H9 (cell line): Measurements from ENCODE around the gene LINC01488. TPM values are rescaled to one million over a fixed set of nuclear protein-coding genes. Genes with fewer than 3 reads are reported as not detected.

Experiments
- DNase-seq: peaks from one replicate; pipeline ENCODE4 v3.0.0-alpha.2; 2017
- H2AFZ ChIP-seq: one replicate; pipeline ENCODE4 v1.6.1; 2013; ENCODE audit warnings: mild to moderate bottlenecking, low read length, control low read depth, moderate library complexity
- H2AK5ac ChIP-seq: 2 replicates; pipeline ENCODE4 v1.6.1; 2013; ENCODE audit warnings: low read length, control low read depth, mixed read lengths; ENCODE audit not compliant: insufficient read length
- H2BK120ac ChIP-seq: one replicate; pipeline ENCODE4 v1.6.1; 2013; ENCODE audit warnings: low read depth, mild to moderate bottlenecking, low read length, control low read depth, inconsistent platforms; ENCODE audit not compliant: poor library complexity, severe bottlenecking
- H2BK12ac ChIP-seq: 2 replicates; pipeline ENCODE4 v1.6.1; 2013; ENCODE audit warnings: low read length, control low read depth, mixed read lengths, low read depth; ENCODE audit not compliant: insufficient read length
- H2BK15ac ChIP-seq: 2 replicates; pipeline ENCODE4 v1.6.1; 2013; ENCODE audit warnings: low read depth, low read length, control low read depth
- H2BK20ac ChIP-seq: one replicate; pipeline ENCODE4 v1.6.1; 2013; ENCODE audit warnings: low read depth, mild to moderate bottlenecking, low read length, control low read depth, inconsistent platforms; ENCODE audit not compliant: poor library complexity, severe bottlenecking
- H2BK5ac ChIP-seq: 2 replicates; pipeline ENCODE4 v1.6.1; 2013; ENCODE audit warnings: low read length, control low read depth, mixed read lengths; ENCODE audit not compliant: insufficient read length
- H3K14ac ChIP-seq: 2 replicates; pipeline ENCODE4 v1.6.1; 2013; ENCODE audit warnings: low read length, control low read depth; ENCODE audit not compliant: insufficient read depth
- H3K18ac ChIP-seq: 2 replicates; pipeline ENCODE4 v1.6.1; 2013; ENCODE audit warnings: low read depth, mild to moderate bottlenecking, mixed read lengths, low read length, control low read depth; ENCODE audit not compliant: insufficient read length
- H3K23ac ChIP-seq: 2 replicates; pipeline ENCODE4 v1.6.1; 2013; ENCODE audit warnings: low read length, control low read depth, mixed read lengths, low read depth; ENCODE audit not compliant: insufficient read length
- H3K23me2 ChIP-seq: 2 replicates; pipeline ENCODE4 v1.6.1; 2013; ENCODE audit warnings: low read depth, mild to moderate bottlenecking, mixed read lengths, low read length, control low read depth; ENCODE audit not compliant: insufficient read length, poor library complexity, severe bottlenecking
- H3K27ac ChIP-seq: 2 replicates; pipeline ENCODE4 v1.5.1; 2013; ENCODE audit warnings: low read length, control low read depth, mixed read lengths, low read depth; ENCODE audit not compliant: insufficient read length
- H3K27me3 ChIP-seq: 2 replicates; pipeline ENCODE4 v1.6.1; 2013; ENCODE audit warnings: low read length, control low read depth, inconsistent platforms; ENCODE audit not compliant: insufficient read depth
- H3K4ac ChIP-seq: 2 replicates; pipeline ENCODE4 v1.6.1; 2013; ENCODE audit warnings: low read depth, mild to moderate bottlenecking, control low read depth, inconsistent platforms, low read length, moderate library complexity
- H3K4me1 ChIP-seq: 2 replicates; pipeline ENCODE4 v1.6.1; 2013; ENCODE audit warnings: low read length, control low read depth, inconsistent platforms; ENCODE audit not compliant: insufficient read depth
- H3K4me2 ChIP-seq: 2 replicates; pipeline ENCODE4 v1.6.1; 2013; ENCODE audit warnings: low read length, control low read depth, mixed read lengths; ENCODE audit not compliant: insufficient read length, insufficient read depth
- H3K56ac ChIP-seq: 2 replicates; pipeline ENCODE4 v1.6.1; 2013; ENCODE audit warnings: low read depth, mild to moderate bottlenecking, mixed read lengths, low read length, control low read depth; ENCODE audit not compliant: insufficient read length
- H3K79me1 ChIP-seq: 2 replicates; pipeline ENCODE4 v1.6.1; 2013; ENCODE audit warnings: low read depth, mild to moderate bottlenecking, moderate library complexity, low read length, control low read depth, inconsistent platforms; ENCODE audit not compliant: insufficient read depth, poor library complexity, severe bottlenecking
- H3K79me2 ChIP-seq: 2 replicates; pipeline ENCODE4 v1.6.1; 2013; ENCODE audit warnings: low read length, control low read depth, inconsistent platforms; ENCODE audit not compliant: insufficient read depth
- H3K9ac ChIP-seq: 2 replicates; pipeline ENCODE4 v1.6.1; 2013; ENCODE audit warnings: low read length, control low read depth, mixed read lengths; ENCODE audit not compliant: insufficient read length; ENCODE audit errors: extremely low read depth
- H3K9me3 ChIP-seq: one replicate; pipeline ENCODE4 v1.6.1; 2013; ENCODE audit warnings: low read depth, low read length, inconsistent platforms; ENCODE audit not compliant: control insufficient read depth
- H3T11ph ChIP-seq: one replicate; pipeline ENCODE4 v1.6.1; 2013; ENCODE audit warnings: mild to moderate bottlenecking, low read length, control low read depth, inconsistent platforms
- H4K20me1 ChIP-seq: one replicate; pipeline ENCODE4 v1.6.1; 2013; ENCODE audit not compliant: control insufficient read depth, insufficient read length, insufficient read depth
- H4K5ac ChIP-seq: 2 replicates; pipeline ENCODE4 v1.6.1; 2013; ENCODE audit warnings: low read depth, mild to moderate bottlenecking, mixed read lengths, low read length, control low read depth; ENCODE audit not compliant: insufficient read length
- H4K8ac ChIP-seq: replicated peaks from 2 replicates; pipeline ENCODE4 v1.6.1; 2013; ENCODE audit warnings: low read length, control low read depth, mixed read lengths, low read depth; ENCODE audit not compliant: insufficient read length
- H4K91ac ChIP-seq: 2 replicates; pipeline ENCODE4 v1.6.1; 2013; ENCODE audit warnings: low read depth, mild to moderate bottlenecking, moderate library complexity, mixed read lengths, low read length, control low read depth; ENCODE audit not compliant: insufficient read length
- H3K27ac Mint-ChIP-seq, 3 experiments: 2 replicates in 2 of 3; 3 replicates in 1 of 3; pipeline ENCODE4 v1.8.0; 2020 to 2021; ENCODE audit warnings: mixed read lengths in 3 of 3, mild to moderate bottlenecking in 1 of 3, moderate library complexity in 1 of 3
- H3K27me3 Mint-ChIP-seq: 2 replicates; pipeline ENCODE4 v1.8.0; 2021; ENCODE audit warnings: low read depth, mild to moderate bottlenecking, moderate library complexity, mixed read lengths
- H3K36me3 Mint-ChIP-seq, 3 experiments: 2 replicates in 2 of 3; 3 replicates in 1 of 3; pipeline ENCODE4 v1.8.0; 2020 to 2021; ENCODE audit warnings: low read depth in 3 of 3, mixed read lengths in 3 of 3; ENCODE audit not compliant: insufficient read depth in 1 of 3
- H3K4me1 Mint-ChIP-seq, 2 experiments: 2 replicates each; pipeline ENCODE4 v1.8.0; 2020; ENCODE audit warnings: mixed read lengths in 2 of 2
- H3K4me3 Mint-ChIP-seq, 2 experiments: 2 replicates in 1 of 2; 3 replicates in 1 of 2; pipeline ENCODE4 v1.8.0; 2020 to 2021; ENCODE audit warnings: mild to moderate bottlenecking in 2 of 2, mixed read lengths in 2 of 2, moderate library complexity in 1 of 2
- H3K9me3 Mint-ChIP-seq, 2 experiments: 2 replicates in 1 of 2; 3 replicates in 1 of 2; pipeline ENCODE4 v1.8.0; 2020; ENCODE audit warnings: mild to moderate bottlenecking in 2 of 2, mixed read lengths in 2 of 2, moderate library complexity in 1 of 2
- CTCF ChIP-seq: fragments of 200-600 bp; sonication (generic); conservative IDR thresholded peaks from 3 replicates; pipeline ENCODE4 v1.8.0; 2021; ENCODE audit warnings: antibody characterized with exemption, mild to moderate bottlenecking
- WGBS: extraction: QIAGEN DNeasy Blood & Tissue Kit; methylation state at CpG from one replicate; pipeline ENCODE4 v1.1.7; 2013; ENCODE audit warnings: missing lambda C conversion rate, low lambda C conversion rate, mixed read lengths; ENCODE audit not compliant: insufficient read length; ENCODE audit errors: extremely low coverage; 5-methylcytosine and 5-hydroxymethylcytosine counted together
- total RNA-seq: library from RNA; stranded (reverse); gene quantifications from 2 replicates; pipeline ENCODE4 v1.2.1, GENCODE V29; 2021

The LINC01488 gene
- total RNA-seq, 1 experiment from 2014 or later, result not detected

- Histone ChIP-seq H3K56ac (no peak overlapping the region), H4K8ac (no peak overlapping the region), H3K9me3 (no peaks in the 10 kb centered on the region), H4K5ac (no peak overlapping the region), H2AFZ (no peak overlapping the region), H2BK120ac (no peak overlapping the region), H3K23ac (no peak overlapping the region), H4K91ac (no peak overlapping the region), H2BK20ac (no peak overlapping the region), H3K23me2 (no peaks in the 10 kb centered on the region), H3K4me1 (peaks cover 3% of the 10 kb centered on the region; the same call in 1 of the 2 replicates), H3K4ac (no peak overlapping the region), H3K14ac (no peak overlapping the region), H3K27ac (no peak overlapping the region), H4K20me1 (no peaks in the 10 kb centered on the region), H3K27me3 (no peaks in the 10 kb centered on the region), H2BK5ac (no peak overlapping the region), H3T11ph (no peak overlapping the region), H3K9ac (no peak overlapping the region), H3K4me2 (no peak overlapping the region), H3K79me2 (no peaks in the 10 kb centered on the region), H2BK12ac (no peak overlapping the region), H3K79me1 (no peaks in the 10 kb centered on the region), H3K18ac (no peak overlapping the region), H2AK5ac (no peak overlapping the region), H2BK15ac (no peak overlapping the region)
- TF ChIP-seq CTCF, result no peak
- peaks cover 0 to 4% (median 0%) of the 10 kb centered on the region in 3 experiments; a peak in 3 of 7 replicates for H3K36me3 Mint-ChIP-seq
- H3K9me3 Mint-ChIP-seq, result peaks cover 0 to 4% of the 10 kb centered on the region in 2 experiments; a peak in 2 of 5 replicates
- H3K4me1 Mint-ChIP-seq, result peaks cover 15 to 21% of the 10 kb centered on the region in 2 experiments
- H3K27me3 Mint-ChIP-seq, result peaks cover 18% of the 10 kb centered on the region
- H3K4me3 Mint-ChIP-seq, result no peak overlapping the region
- no CpG with 5 or more reads among the region's 29 CpGs for WGBS
- no peak for DNase-seq
- H3K27ac Mint-ChIP-seq, result no peak overlapping the region
Observed at GRCh38 chr11:69449320-69450063, 32.0 kb upstream of the LINC01488 start.
